RKO (cell line): Measurements from ENCODE around the gene CDCA7.
"Not testable (repeated sequence)": the region's sequence is repeated elsewhere in the genome, so short reads cannot be mapped to it uniquely, and the experiment has no call there.

Experiments
- DNase-seq: peaks from one replicate; pipeline ENCODE4 v3.0.0-alpha.2; 2016; ENCODE audit warnings: low spot score

Gene CDCA7

GRCh38 chr2:173404841-173405750, 50.4 kb downstream of the CDCA7 start:
- DNase-seq: no peak

GRCh38 chr2:173407176-173407575, 52.5 kb downstream of the CDCA7 start:
- no peak for DNase-seq

- DNase-seq: no peak
Observed at GRCh38 chr2:173407646-173408045, 53.0 kb downstream of the CDCA7 start.

- no peak for DNase-seq
Observed at GRCh38 chr2:173410579-173410978, 55.9 kb downstream of the CDCA7 start.

GRCh38 chr2:173412628-173413027, 58.0 kb downstream of the CDCA7 start:
- DNase-seq: no peak

GRCh38 chr2:173414823-173415322, 60.2 kb downstream of the CDCA7 start:
- DNase-seq: peak; percentile 28

- no peak for DNase-seq
Observed at GRCh38 chr2:173415431-173416381, 61.0 kb downstream of the CDCA7 start.

- DNase-seq: not testable (repeated sequence)
Observed at GRCh38 chr2:173416415-173417152, 61.9 kb downstream of the CDCA7 start.

GRCh38 chr2:173417341-173417740, 62.7 kb downstream of the CDCA7 start:
- no peak for DNase-seq

GRCh38 chr2:173417802-173418201, 63.1 kb downstream of the CDCA7 start:
- DNase-seq: no peak
